Common myeloid progenitor, CD34-positive (primary cell): Measurements from ENCODE around the gene MVP.
"Not testable (repeated sequence)": the region's sequence is repeated elsewhere in the genome, so short reads cannot be mapped to it uniquely, and the experiment has no call there.

ENCODE experiments used
- CTCF ChIA-PET: fragments of 350-600 bp; sonication (Branson Sonifier 250); formaldehyde crosslinking; loops from one replicate; lab custom pipeline; 2021; ENCODE audit warnings: antibody characterized with exemption; lab: Charles Lee
- POLR2A ChIA-PET: fragments of 350-600 bp; sonication (Branson Sonifier 250); formaldehyde crosslinking; loops from one replicate; lab custom pipeline; 2021; ENCODE audit warnings: antibody characterized with exemption; lab: Charles Lee
- DNase-seq, 3 donors: peaks; one replicate each; pipeline versions ENCODE4 v3.0.0 to v3.0.0-alpha.2; 2013
- H3K27ac ChIP-seq, 2 experiments: 1 replicate in 1 of 2; 2 replicates in 1 of 2; pipeline ENCODE4 v1.7.0; 2013; ENCODE audit warnings: inconsistent platforms in 2 of 2, low read length in 2 of 2, mild to moderate bottlenecking in 2 of 2, low read depth in 1 of 2, moderate library complexity in 1 of 2; ENCODE audit not compliant: severe bottlenecking in 2 of 2, insufficient read depth in 1 of 2, poor library complexity in 1 of 2
- H3K27me3 ChIP-seq, 5 experiments: replicated peaks in 2 of 5; 1 replicate in 3 of 5; 2 replicates in 2 of 5; pipeline versions ENCODE4 v1.6.1 to v1.7.0; 2013; ENCODE audit warnings: low read length in 4 of 5, mild to moderate bottlenecking in 2 of 5, moderate library complexity in 2 of 5, inconsistent platforms in 1 of 5; ENCODE audit not compliant: insufficient read depth in 5 of 5, control insufficient read depth in 4 of 5
- H3K36me3 ChIP-seq, 4 experiments: 1 replicate in 2 of 4; 2 replicates in 2 of 4; pipeline versions ENCODE4 v1.6.1 to v1.7.0; 2013; ENCODE audit warnings: low read length in 3 of 4, control low read depth in 1 of 4, mild to moderate bottlenecking in 1 of 4; ENCODE audit not compliant: control insufficient read depth in 4 of 4, insufficient read depth in 4 of 4
- H3K4me1 ChIP-seq, 4 experiments: 1 replicate in 3 of 4; 2 replicates in 1 of 4; pipeline versions ENCODE4 v1.6.1 to v1.7.1; 2013; ENCODE audit warnings: low read length in 3 of 4, mild to moderate bottlenecking in 3 of 4, control low read depth in 1 of 4, inconsistent platforms in 1 of 4, moderate library complexity in 1 of 4; ENCODE audit not compliant: control insufficient read depth in 4 of 4, insufficient read depth in 4 of 4; ENCODE audit errors: control extremely low read depth in 1 of 4
- H3K4me3 ChIP-seq, 7 experiments: 1 replicate in 4 of 7; 2 replicates in 3 of 7; pipeline versions ENCODE4 v1.5.1 to v1.7.0; 2013; ENCODE audit warnings: mild to moderate bottlenecking in 7 of 7, low read length in 6 of 7, moderate library complexity in 6 of 7, inconsistent platforms in 2 of 7, low read depth in 2 of 7, control low read depth in 1 of 7; ENCODE audit not compliant: insufficient read depth in 4 of 7, control insufficient read depth in 1 of 7; ENCODE audit errors: extremely low read depth in 1 of 7
- H3K9me3 ChIP-seq, 5 experiments: 1 replicate in 4 of 5; 2 replicates in 1 of 5; pipeline versions ENCODE4 v1.6.1 to v1.7.1; 2013; ENCODE audit warnings: low read length in 4 of 5, mild to moderate bottlenecking in 2 of 5, inconsistent platforms in 1 of 5, low read depth in 1 of 5, moderate library complexity in 1 of 5; ENCODE audit not compliant: control insufficient read depth in 4 of 5, insufficient read depth in 2 of 5; ENCODE audit errors: control extremely low read depth in 1 of 5
- WGBS: methylation state at CpG from one replicate; pipeline ENCODE4 v1.1.5; 2013; ENCODE audit not compliant: insufficient coverage; 5-methylcytosine and 5-hydroxymethylcytosine counted together

MVP gene

GRCh38 chr16:29783094-29783953 is 36.9 kb upstream of the MVP start:
- peaks cover 0 to 10% (median 5%) of the 10 kb centered on the region in 4 experiments for H3K4me1 ChIP-seq
- 100% methylated on average over 10 of the region's 13 CpGs for WGBS
- H3K27me3 ChIP-seq, H3K27ac ChIP-seq, H3K36me3 ChIP-seq, H3K9me3 ChIP-seq, DNase-seq, H3K4me3 ChIP-seq: not testable (repeated sequence)
- ChIA-PET POLR2A (interaction anchor here (1.0 kb wide), 1 partner anchor 37 kb away, joined by 3 read pairs; the partner anchor contains the start of gene C16orf54), CTCF (interaction anchor here (0.7 to 2.9 kb wide), 8 partner anchors 8 to 83 kb away, joined by 3 to 14 read pairs (median 6); no protein-coding TSS in a partner anchor)

GRCh38 chr16:29784157-29784556 is 36.1 kb upstream of the MVP start:
- CTCF ChIA-PET = interaction anchor here (0.7 to 2.9 kb wide), 16 partner anchors 8 to 84 kb away, joined by 3 to 14 read pairs (median 6); no protein-coding TSS in a partner anchor

GRCh38 chr16:29784901-29785500 is 35.3 kb upstream of the MVP start:
- DNase-seq = peak; percentile 46 to 65 (median 64)
- WGBS = 13% methylated on average over 17 of the region's 38 CpGs
- no peaks in the 10 kb centered on the region for H3K27me3 ChIP-seq
- POLR2A ChIA-PET = interaction anchor here (1.1 to 1.2 kb wide), 2 partner anchors 39 to 56 kb away, joined by 3 to 4 read pairs; no protein-coding TSS in a partner anchor
- no peaks in the 10 kb centered on the region for H3K36me3 ChIP-seq
- H3K4me1 ChIP-seq = peaks cover 1 to 16% (median 8%) of the 10 kb centered on the region in 4 experiments
- no peak overlapping the region for H3K27ac ChIP-seq
- H3K9me3 ChIP-seq = no peaks in the 10 kb centered on the region
- peak overlapping the region in 3 of 7 experiments; percentile 35 to 48 (median 39) for H3K4me3 ChIP-seq
- CTCF ChIA-PET = interaction anchor here (0.9 to 2.9 kb wide), 21 partner anchors 9 to 85 kb away, joined by 3 to 14 read pairs (median 5); partner anchors contain the start of gene PAGR1

More at GRCh38 chr16:29784157-29784556, 36.1 kb upstream of the MVP start:
- H3K4me3 ChIP-seq = no peak overlapping the region
- no peaks in the 10 kb centered on the region for H3K9me3 ChIP-seq
- DNase-seq = peak in 2 of 3 donors; percentile 33 to 48
- H3K27me3 ChIP-seq = no peaks in the 10 kb centered on the region
- POLR2A ChIA-PET = interaction anchor here (0.6 to 1.2 kb wide), 3 partner anchors 27 to 38 kb away, joined by 3 read pairs; partner anchors contain the start of gene C16orf54
- no peaks in the 10 kb centered on the region for H3K36me3 ChIP-seq
- no peak overlapping the region for H3K27ac ChIP-seq
- no CpG with 5 or more reads among the region's 2 CpGs for WGBS
- H3K4me1 ChIP-seq = peaks cover 0 to 10% (median 5%) of the 10 kb centered on the region in 4 experiments

GRCh38 chr16:29787155-29787554 is 33.1 kb upstream of the MVP start:
- H3K9me3 ChIP-seq, POLR2A ChIA-PET, DNase-seq, H3K36me3 ChIP-seq, H3K27ac ChIP-seq, H3K27me3 ChIP-seq, H3K4me3 ChIP-seq: not testable (repeated sequence)
- WGBS = 100% methylated on average over 4 of the region's 4 CpGs
- CTCF ChIA-PET = interaction anchor here (0.7 to 1.3 kb wide), 2 partner anchors 17 to 40 kb away, joined by 3 read pairs; no protein-coding TSS in a partner anchor
- H3K4me1 ChIP-seq = peaks cover 11 to 29% (median 21%) of the 10 kb centered on the region in 4 experiments

GRCh38 chr16:29789775-29790182 is 30.5 kb upstream of the MVP start:
- WGBS = 80% methylated on average over 19 of the region's 20 CpGs
- CTCF ChIA-PET = interaction anchor here (0.7 to 3.8 kb wide), 16 partner anchors 10 to 90 kb away, joined by 3 to 28 read pairs (median 5); partner anchors contain the start of gene ZG16
- peak overlapping the region; percentile 66 to 85 for H3K27ac ChIP-seq

GRCh38 chr16:29790183-29790948 is 29.9 kb upstream of the MVP start, which contains the start of gene KIF22:
TSS of gene KIF22 (plus strand) at chr16:29790751. CDS start at chr16:29790760, 9 bp downstream.
- H3K4me1 ChIP-seq = peaks cover 12 to 34% (median 26%) of the 10 kb centered on the region in 4 experiments
- peak within 1 kb of the TSS; percentile 83 to 100 (median 97) for H3K4me3 ChIP-seq
- ChIA-PET POLR2A (interaction anchor here (1.0 to 1.8 kb wide), 6 partner anchors 12 to 45 kb away, joined by 3 to 10 read pairs (median 5); partner anchors contain the start of genes MAZ and ZG16), CTCF (interaction anchor here (0.7 to 3.8 kb wide), 15 partner anchors 13 to 90 kb away, joined by 3 to 28 read pairs (median 5); no protein-coding TSS in a partner anchor)
- peak within 1 kb of the TSS; percentile 72 to 86 for H3K27ac ChIP-seq
- no peaks in the 10 kb centered on the region for H3K27me3 ChIP-seq
- DNase-seq = peak; percentile 99 to 100 (median 99)
- no peaks in the 10 kb centered on the region for H3K9me3 ChIP-seq
- WGBS = under 1% methylated on average over 58 of the region's 67 CpGs
- peaks cover 0 to 14% (median 0%) of the 10 kb centered on the region in 4 experiments for H3K36me3 ChIP-seq

More at GRCh38 chr16:29789775-29790182, 30.5 kb upstream of the MVP start:
- no peak for DNase-seq
- POLR2A ChIA-PET = interaction anchor here (1.0 to 1.8 kb wide), 6 partner anchors 12 to 45 kb away, joined by 3 to 10 read pairs (median 5); partner anchors contain the start of genes MAZ and ZG16
- Histone ChIP-seq H3K4me1 (peaks cover 12 to 36% (median 29%) of the 10 kb centered on the region in 4 experiments), H3K4me3 (peak overlapping the region; percentile 39 to 100 (median 83)), H3K27me3 (no peaks in the 10 kb centered on the region), H3K9me3 (no peaks in the 10 kb centered on the region), H3K36me3 (peaks cover 0 to 11% (median 0%) of the 10 kb centered on the region in 4 experiments)
